D721Med (cell line): ENCODE measurements around the gene KLHL7.

Source experiments
- DNase-seq: peaks from one replicate; pipeline ENCODE4 v3.0.0; 2011; ENCODE audit warnings: low spot score; ENCODE audit not compliant: insufficient read length
- FAIRE-seq: peaks from 2 replicates; lab custom pipeline; 2011; peaks lifted over from hg19 to GRCh38; lab: Jason Lieb, UNC
- TF ChIP-seq, protein P1 (sequence below): IDR thresholded peaks from 2 replicates; pipeline ENCODE4 v1.5.1; 2012; ENCODE audit warnings: mild to moderate bottlenecking, control low read depth; ENCODE audit not compliant: insufficient read depth; ENCODE audit errors: missing control alignments

The KLHL7 gene, protein sequence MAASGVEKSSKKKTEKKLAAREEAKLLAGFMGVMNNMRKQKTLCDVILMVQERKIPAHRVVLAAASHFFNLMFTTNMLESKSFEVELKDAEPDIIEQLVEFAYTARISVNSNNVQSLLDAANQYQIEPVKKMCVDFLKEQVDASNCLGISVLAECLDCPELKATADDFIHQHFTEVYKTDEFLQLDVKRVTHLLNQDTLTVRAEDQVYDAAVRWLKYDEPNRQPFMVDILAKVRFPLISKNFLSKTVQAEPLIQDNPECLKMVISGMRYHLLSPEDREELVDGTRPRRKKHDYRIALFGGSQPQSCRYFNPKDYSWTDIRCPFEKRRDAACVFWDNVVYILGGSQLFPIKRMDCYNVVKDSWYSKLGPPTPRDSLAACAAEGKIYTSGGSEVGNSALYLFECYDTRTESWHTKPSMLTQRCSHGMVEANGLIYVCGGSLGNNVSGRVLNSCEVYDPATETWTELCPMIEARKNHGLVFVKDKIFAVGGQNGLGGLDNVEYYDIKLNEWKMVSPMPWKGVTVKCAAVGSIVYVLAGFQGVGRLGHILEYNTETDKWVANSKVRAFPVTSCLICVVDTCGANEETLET

DNA sequence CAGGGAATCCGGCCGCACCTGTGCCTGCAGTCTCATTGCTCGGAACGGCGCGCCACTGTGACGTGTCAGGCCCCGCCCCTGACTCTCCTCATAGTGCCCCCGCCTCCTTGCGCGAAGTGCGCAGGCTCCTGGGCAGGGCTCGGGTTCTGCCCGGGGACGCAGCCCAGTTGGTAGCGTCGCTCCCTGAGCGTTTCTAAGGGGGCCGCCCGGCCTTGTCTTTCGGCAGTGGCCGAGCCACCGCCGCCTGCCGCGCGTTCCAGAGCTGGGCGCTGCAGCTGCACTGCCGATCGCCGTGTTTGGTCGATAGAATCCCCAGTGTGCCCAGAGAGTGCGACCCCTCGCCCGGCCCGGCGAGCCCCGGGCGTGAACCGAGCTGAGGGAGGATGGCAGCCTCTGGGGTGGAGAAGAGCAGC is at the start of gene KLHL7:
Gene KLHL7 (plus strand): TSS at position 142 of the 413 bp plus-strand sequence. CDS start 242 bp downstream, at position 384.
- DNase-seq (peak; percentile 45), FAIRE-seq (no peak)
- TF ChIP-seq, protein P1, sequence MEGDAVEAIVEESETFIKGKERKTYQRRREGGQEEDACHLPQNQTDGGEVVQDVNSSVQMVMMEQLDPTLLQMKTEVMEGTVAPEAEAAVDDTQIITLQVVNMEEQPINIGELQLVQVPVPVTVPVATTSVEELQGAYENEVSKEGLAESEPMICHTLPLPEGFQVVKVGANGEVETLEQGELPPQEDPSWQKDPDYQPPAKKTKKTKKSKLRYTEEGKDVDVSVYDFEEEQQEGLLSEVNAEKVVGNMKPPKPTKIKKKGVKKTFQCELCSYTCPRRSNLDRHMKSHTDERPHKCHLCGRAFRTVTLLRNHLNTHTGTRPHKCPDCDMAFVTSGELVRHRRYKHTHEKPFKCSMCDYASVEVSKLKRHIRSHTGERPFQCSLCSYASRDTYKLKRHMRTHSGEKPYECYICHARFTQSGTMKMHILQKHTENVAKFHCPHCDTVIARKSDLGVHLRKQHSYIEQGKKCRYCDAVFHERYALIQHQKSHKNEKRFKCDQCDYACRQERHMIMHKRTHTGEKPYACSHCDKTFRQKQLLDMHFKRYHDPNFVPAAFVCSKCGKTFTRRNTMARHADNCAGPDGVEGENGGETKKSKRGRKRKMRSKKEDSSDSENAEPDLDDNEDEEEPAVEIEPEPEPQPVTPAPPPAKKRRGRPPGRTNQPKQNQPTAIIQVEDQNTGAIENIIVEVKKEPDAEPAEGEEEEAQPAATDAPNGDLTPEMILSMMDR, result no peak

DNA sequence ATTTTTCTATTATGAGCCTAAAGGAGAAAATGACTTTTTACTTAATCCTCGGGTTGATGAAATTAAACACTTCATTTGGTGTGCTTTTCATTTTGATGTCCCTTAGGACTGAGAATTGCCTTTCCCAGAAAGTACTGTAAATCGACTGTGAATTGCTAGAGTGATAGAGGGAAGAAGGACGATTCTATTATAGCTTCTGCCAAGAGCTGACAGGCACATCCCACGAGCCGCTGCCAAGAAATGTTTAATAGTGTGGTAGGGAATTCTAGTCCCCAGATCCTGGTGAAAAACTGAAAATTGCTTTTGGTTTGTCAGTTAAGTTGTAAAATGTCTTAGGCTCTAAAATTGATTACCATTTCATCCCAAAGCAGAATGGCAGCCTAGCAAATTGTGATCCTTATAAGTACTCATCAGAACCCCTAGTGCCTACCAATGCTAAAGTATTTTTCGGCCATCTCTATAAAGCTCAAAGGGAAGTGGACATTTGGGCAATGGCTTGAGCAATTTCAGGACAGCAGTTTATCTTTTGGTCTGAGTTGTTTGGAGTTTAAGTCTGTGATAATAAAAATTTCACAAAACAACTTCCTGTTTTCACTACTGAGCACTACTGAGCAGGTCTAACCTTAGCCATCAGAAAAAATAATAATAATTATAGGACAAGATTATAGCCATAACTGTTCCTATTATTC is 47.0 kb upstream of the KLHL7 start:
- TF ChIP-seq, protein P1, result no peak
- FAIRE-seq (no peak), DNase-seq (no peak)

DNA sequence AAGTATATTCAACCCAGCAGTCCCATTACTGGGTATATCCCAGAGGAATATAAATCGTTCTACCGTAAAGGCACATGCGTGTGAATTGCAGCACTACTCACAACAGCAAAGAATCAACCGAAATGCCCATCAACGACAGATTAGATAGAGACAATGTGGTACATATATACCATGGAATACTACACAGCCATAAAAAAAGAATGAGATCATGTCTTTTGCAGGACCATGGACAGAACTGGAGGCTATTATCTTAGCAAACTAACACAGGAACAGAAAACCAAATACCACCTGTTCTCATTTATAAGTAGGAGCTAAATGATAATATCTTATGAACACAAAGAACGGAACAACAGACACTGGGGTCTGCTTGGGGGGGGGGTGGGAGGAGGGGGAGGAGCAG is 44.3 kb upstream of the KLHL7 start:
- FAIRE-seq (no peak), DNase-seq (no peak)
- TF ChIP-seq, protein P1, result no peak

DNA sequence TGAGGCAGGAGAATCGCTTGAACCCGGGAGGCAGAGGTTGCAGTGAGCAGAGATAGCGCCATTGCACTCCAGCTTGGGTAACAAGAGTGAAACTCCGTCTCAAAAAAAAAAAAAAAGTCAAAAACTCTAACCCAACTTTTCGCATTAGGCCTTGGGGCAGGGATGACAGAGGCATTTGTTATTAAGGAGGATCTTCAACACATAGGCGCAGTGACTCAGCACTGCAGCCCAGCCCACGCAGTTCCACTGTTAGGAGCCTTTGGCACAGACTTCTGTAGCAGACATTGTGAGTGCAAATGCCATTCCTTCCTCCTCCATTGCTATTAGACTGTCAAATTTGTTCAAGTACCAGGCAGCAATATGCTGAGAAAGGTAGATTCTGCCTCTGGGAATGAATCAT is 43.1 kb upstream of the KLHL7 start:
- TF ChIP-seq, protein P1, result no peak
- DNase-seq (no peak), FAIRE-seq (no peak)

DNA sequence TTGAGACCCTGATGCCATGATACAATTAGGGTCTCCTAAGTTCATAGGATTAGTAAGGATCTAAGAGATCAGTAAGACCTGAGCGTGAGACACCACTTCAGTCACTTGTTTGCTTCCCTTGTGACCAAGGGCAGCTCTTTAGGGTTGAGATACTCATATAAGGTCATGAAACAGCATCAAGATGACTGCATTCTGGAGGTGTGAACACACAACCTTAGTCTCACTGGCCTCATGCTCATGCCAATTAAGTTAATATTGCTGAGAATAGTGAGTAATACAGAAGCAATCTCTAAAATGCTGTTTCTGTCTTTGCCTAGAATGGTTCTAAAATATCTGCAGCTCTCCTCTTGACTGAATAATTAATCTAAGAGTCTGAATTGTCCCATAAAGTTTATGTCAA is 39.6 kb upstream of the KLHL7 start:
- no peak for DNase-seq
- TF ChIP-seq, protein P1, result no peak
- FAIRE-seq, result no peak

DNA sequence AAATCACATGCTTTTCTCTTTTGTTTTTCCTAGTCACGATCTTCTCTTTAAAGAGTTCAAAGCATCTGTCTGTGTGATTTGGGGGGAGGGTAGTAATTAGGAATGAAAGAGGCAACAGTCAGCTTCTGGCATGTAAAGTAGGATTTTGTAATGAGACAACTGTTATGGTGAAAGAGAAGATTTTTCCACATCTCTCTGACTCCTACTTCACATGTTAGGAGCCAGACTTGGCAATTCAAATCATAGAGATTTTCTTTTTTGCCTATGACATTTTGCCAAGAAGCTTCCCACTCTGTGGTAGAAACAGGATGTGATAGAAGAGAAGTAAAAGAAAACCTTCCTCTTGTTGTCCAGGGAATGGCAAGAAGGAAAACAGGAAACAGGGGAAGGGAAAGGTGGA is 38.3 kb upstream of the KLHL7 start:
- DNase-seq, result no peak

More for the DNA sequence above, 38.3 kb upstream of the KLHL7 start:
- TF ChIP-seq, protein P1, result no peak
- FAIRE-seq, result no peak
